K562 (cell line): ENCODE results near the gene CRAMP1.
"Not testable (repeated sequence)": the region's sequence is repeated elsewhere in the genome, so short reads cannot be mapped to it uniquely, and the experiment has no call there.

Experiments used
- JUN ChIP-seq, 2 experiments: sonication (generic) in 1 of 2; formaldehyde crosslinking in 1 of 2; IDR thresholded peaks; 2 replicates each; pipeline versions ENCODE4 v1.6.1 to v1.8.0; 2012 to 2022; ENCODE audit warnings: borderline replicate concordance in 2 of 2, mild to moderate bottlenecking in 2 of 2, improper control_type of control experiment in 1 of 2, low read depth in 1 of 2, low read length in 1 of 2, missing genetic modification reagents in 1 of 2
- POLR2A ChIP-seq: fragments of 450-650 bp; conservative IDR thresholded peaks from 2 replicates; pipeline ENCODE4 v1.6.1; 2016
- TCF7L2 ChIP-seq: fragments of 150-350 bp; IDR thresholded peaks from 2 replicates; pipeline ENCODE4 v1.6.1; 2016; ENCODE audit warnings: low read depth, mild to moderate bottlenecking, low read length, moderate library complexity
- XRCC5 ChIP-seq: fragments of 200-400 bp; formaldehyde crosslinking; IDR thresholded peaks from 2 replicates; pipeline ENCODE4 v1.6.1; 2017; ENCODE audit warnings: low read depth, mild to moderate bottlenecking, low read length
- ZEB2 ChIP-seq: fragments of 450-650 bp; IDR thresholded peaks from 2 replicates; pipeline ENCODE4 v1.6.1; 2016
- ZNF184 ChIP-seq: sonication (generic); formaldehyde crosslinking; IDR thresholded peaks from 2 replicates; pipeline ENCODE4 v1.5.0; 2020; ENCODE audit warnings: missing genetic modification reagents
- TF ChIP-seq, protein P1 (sequence below), 3 experiments: IDR thresholded peaks in 2 of 3; conservative IDR thresholded peaks in 1 of 3; 2 replicates each; pipeline ENCODE4 v1.5.1; 2011 to 2012; ENCODE audit warnings: low read length in 3 of 3, mild to moderate bottlenecking in 3 of 3, control low read depth in 2 of 3, improper control_type of control experiment in 1 of 3, inconsistent platforms in 1 of 3, low read depth in 1 of 3, mixed read lengths in 1 of 3, moderate library complexity in 1 of 3; ENCODE audit not compliant: insufficient read depth in 2 of 3

DNA sequence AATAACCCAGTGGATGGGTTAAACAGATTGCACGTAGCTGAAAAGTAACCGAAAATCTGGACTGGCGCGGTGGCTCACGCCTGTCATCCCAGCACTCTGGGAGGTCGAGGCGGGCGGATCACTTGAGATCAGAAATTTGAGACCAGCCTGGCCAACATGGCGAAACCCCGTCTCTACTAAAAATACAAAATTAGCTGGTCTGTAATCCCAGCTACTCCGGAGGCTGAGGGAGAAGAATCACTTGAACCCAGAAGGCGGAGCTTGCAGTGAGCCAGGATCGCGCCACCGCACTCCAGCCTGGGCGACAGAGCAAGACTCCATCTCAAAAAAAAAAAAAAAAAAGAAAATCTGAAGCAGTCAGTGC is 93.1 kb downstream of the CRAMP1 start:
- not testable (repeated sequence) for TF ChIP-seq TCF7L2; JUN (IDR thresholded peaks at IDR 0.05; ENCODE audit: borderline replicate concordance, low read depth, low read length); JUN (CRISPR knock-in tag; IDR thresholded peaks at IDR 0.05; ENCODE audit: borderline replicate concordance); XRCC5; ZEB2; ZNF184; POLR2A
- TF ChIP-seq, protein P1, sequence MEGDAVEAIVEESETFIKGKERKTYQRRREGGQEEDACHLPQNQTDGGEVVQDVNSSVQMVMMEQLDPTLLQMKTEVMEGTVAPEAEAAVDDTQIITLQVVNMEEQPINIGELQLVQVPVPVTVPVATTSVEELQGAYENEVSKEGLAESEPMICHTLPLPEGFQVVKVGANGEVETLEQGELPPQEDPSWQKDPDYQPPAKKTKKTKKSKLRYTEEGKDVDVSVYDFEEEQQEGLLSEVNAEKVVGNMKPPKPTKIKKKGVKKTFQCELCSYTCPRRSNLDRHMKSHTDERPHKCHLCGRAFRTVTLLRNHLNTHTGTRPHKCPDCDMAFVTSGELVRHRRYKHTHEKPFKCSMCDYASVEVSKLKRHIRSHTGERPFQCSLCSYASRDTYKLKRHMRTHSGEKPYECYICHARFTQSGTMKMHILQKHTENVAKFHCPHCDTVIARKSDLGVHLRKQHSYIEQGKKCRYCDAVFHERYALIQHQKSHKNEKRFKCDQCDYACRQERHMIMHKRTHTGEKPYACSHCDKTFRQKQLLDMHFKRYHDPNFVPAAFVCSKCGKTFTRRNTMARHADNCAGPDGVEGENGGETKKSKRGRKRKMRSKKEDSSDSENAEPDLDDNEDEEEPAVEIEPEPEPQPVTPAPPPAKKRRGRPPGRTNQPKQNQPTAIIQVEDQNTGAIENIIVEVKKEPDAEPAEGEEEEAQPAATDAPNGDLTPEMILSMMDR (IDR thresholded peaks at IDR 0.05 in 2 of 3, conservative IDR thresholded peaks at IDR 0.05 in 1 of 3; ENCODE audit: insufficient read depth in 2 of 3, low read depth in 1 of 3, low read length in 3 of 3): not testable (repeated sequence)
